ENCODE results near the gene HLA-C. TPM values are rescaled to one million over a fixed set of nuclear protein-coding genes. Genes with fewer than 3 reads are reported as not detected.

HLA-C gene
- polyA plus RNA-seq, 1 of the 3 experiments (the other 2 are of a cell fraction): 434 TPM

GRCh38 chr6:31294056-31294455 lies 22.2 kb upstream of the HLA-C start:
- CTCF ChIA-PET: no interaction called here
- no peak overlapping the region for H3K4me3 ChIP-seq (ENCODE audit: low read depth in 2 of 2, low read length in 1 of 2)
- TF ChIP-seq TCF12 (IDR thresholded peaks at IDR 0.05) (no peak), GATA2 (CRISPR knock-in tag; IDR thresholded peaks at IDR 0.05) (no peak), RFX5 (IDR thresholded peaks at IDR 0.05; ENCODE audit: low read length) (no peak), PBX3 (IDR thresholded peaks at IDR 0.05) (no peak), MEF2A (IDR thresholded peaks at IDR 0.05; ENCODE audit: borderline replicate concordance, low read depth) (no peak), ZBTB33 (IDR thresholded peaks at IDR 0.05; ENCODE audit: borderline replicate concordance, low read depth) (no peak), JUND (IDR thresholded peaks at IDR 0.05) (no peak), FOXJ3 (CRISPR knock-in tag; IDR thresholded peaks at IDR 0.05) (no peak), SMC3 (IDR thresholded peaks at IDR 0.05; ENCODE audit: low read depth, low read length) (no peak), EZH2phosphoT487 (IDR thresholded peaks at IDR 0.05; ENCODE audit: borderline replicate concordance, low read depth) (no peak), RXRA (IDR thresholded peaks at IDR 0.05; ENCODE audit: borderline replicate concordance, low read depth) (no peak), REST (IDR thresholded peaks at IDR 0.05; ENCODE audit: low read depth, low read length) (no peak), FOSL2 (IDR thresholded peaks at IDR 0.05; ENCODE audit: borderline replicate concordance, low read depth) (no peak), CHD2 (IDR thresholded peaks at IDR 0.05; ENCODE audit: low read length, partially characterized antibody) (no peak), TAF1 (IDR thresholded peaks at IDR 0.05; ENCODE audit: borderline replicate concordance, low read depth, low read length) (no peak), SIN3A (IDR thresholded peaks at IDR 0.05; ENCODE audit: borderline replicate concordance, low read depth, low read length) (no peak), POLR2AphosphoS5 (IDR thresholded peaks at IDR 0.05; ENCODE audit: low read depth, low read length) (no peak), ELF1 (IDR thresholded peaks at IDR 0.05) (no peak)

More at GRCh38 chr6:31294056-31294455, 22.2 kb upstream of the HLA-C start:
- no peak overlapping the region for H3K4me2 ChIP-seq
- H2AFZ ChIP-seq (ENCODE audit: low read depth): no peak overlapping the region
- no peaks in the 10 kb centered on the region for H3K4me1 ChIP-seq (ENCODE audit: control insufficient read depth in 1 of 2, insufficient read depth in 2 of 2, low read depth in 1 of 2, low read length in 1 of 2)
- WGBS (ENCODE audit: low lambda C conversion rate): 0% methylated on average over 3 of the region's 3 CpGs
- no peaks in the 10 kb centered on the region for H3K9me3 ChIP-seq
- peaks cover 11% of the 10 kb centered on the region; the same call in 1 of the 2 replicates for H3K27me3 ChIP-seq (ENCODE audit: insufficient read depth)
- H4K20me1 ChIP-seq (ENCODE audit: insufficient read depth): no peaks in the 10 kb centered on the region
- DNase-seq: no peak
- H3F3A ChIP-seq (replicated peaks; ENCODE audit: insufficient read depth): no peaks in the 10 kb centered on the region
- no peak overlapping the region for H3K27ac ChIP-seq (ENCODE audit: low read depth in 2 of 2, low read length in 1 of 2)
- POLR2A ChIA-PET: no interaction called here
- no peaks in the 10 kb centered on the region for H3K79me2 ChIP-seq (ENCODE audit: insufficient read depth)
- 0 out of 2 replicates have a peak, but pooled peaks cover 5% of the 10 kb centered on the region for H3K9me2 ChIP-seq
- H3K36me3 ChIP-seq (replicated peaks in 1 of 2; ENCODE audit: control insufficient read depth in 1 of 2, insufficient read depth in 2 of 2, low read length in 1 of 2): no peaks in the 10 kb centered on the region
- H3K9ac ChIP-seq: no peak overlapping the region

Data from SK-N-SH (cell line).